DMS 273 treated with DMSO at 0.1 percent for 48 hours (cell line): ENCODE results near the gene CMIP.

Source experiments
- DNase-seq: peaks from one replicate; lab custom pipeline; 2025; lab: John Stamatoyannopoulos, UW

The CMIP gene

GRCh38 chr16:81661082-81661481 is 216.5 kb downstream of the CMIP start:
- no peak for DNase-seq

GRCh38 chr16:81664153-81664552 is 219.5 kb downstream of the CMIP start:
- DNase-seq, result no peak

- DNase-seq, result no peak
Observed at GRCh38 chr16:81665588-81665987, 221.0 kb downstream of the CMIP start.

- DNase-seq, result no peak
Observed at GRCh38 chr16:81666113-81666512, 221.5 kb downstream of the CMIP start.

GRCh38 chr16:81668243-81669097 is 223.9 kb downstream of the CMIP start:
- DNase-seq, result no peak

GRCh38 chr16:81669473-81670350 is 225.1 kb downstream of the CMIP start:
- no peak for DNase-seq

- no peak for DNase-seq
Observed at GRCh38 chr16:81671738-81672597, 227.4 kb downstream of the CMIP start.

- DNase-seq, result no peak
Observed at GRCh38 chr16:81673432-81673831, 228.8 kb downstream of the CMIP start.

GRCh38 chr16:81675662-81676061 is 231.1 kb downstream of the CMIP start:
- DNase-seq, result no peak

GRCh38 chr16:81676066-81676882 is 231.7 kb downstream of the CMIP start:
- no peak for DNase-seq

GRCh38 chr16:81676883-81677737 is 232.5 kb downstream of the CMIP start:
- no peak for DNase-seq

- no peak for DNase-seq
Observed at GRCh38 chr16:81678326-81679095, 233.9 kb downstream of the CMIP start.

- no peak for DNase-seq
Observed at GRCh38 chr16:81679721-81680430, 235.3 kb downstream of the CMIP start.

GRCh38 chr16:81680444-81681275 is 236.1 kb downstream of the CMIP start:
- DNase-seq, result no peak

GRCh38 chr16:81681311-81681710 is 236.7 kb downstream of the CMIP start:
- DNase-seq, result no peak

- DNase-seq, result no peak
Observed at GRCh38 chr16:81684242-81684837, 239.7 kb downstream of the CMIP start.

GRCh38 chr16:81684901-81685300 is 240.3 kb downstream of the CMIP start:
- no peak for DNase-seq
